T1000 (cell line): ENCODE results near the gene PHLPP1.
"Not testable (repeated sequence)": the region's sequence is repeated elsewhere in the genome, so short reads cannot be mapped to it uniquely, and the experiment has no call there.

ENCODE experiments used
- DNase-seq: peaks from one replicate; lab custom pipeline; 2025; ENCODE audit warnings: mixed read lengths; lab: John Stamatoyannopoulos, UW

Gene PHLPP1

DNA sequence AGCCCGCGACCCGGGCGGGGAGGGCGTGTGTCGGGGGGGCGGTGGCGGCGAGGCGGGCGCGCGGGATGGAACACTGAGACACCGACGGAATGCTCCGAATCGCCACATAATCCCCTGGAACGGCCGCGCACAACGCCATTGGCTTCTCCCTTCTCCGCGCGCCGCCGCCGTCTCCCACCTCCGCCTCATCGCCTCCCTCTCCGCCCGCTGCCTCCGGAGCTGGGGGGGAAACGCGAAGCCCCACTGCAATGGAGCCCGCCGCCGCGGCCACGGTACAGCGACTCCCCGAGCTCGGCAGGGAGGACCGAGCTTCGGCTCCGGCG is at the start of gene PHLPP1:
Gene PHLPP1 (plus strand): TSS at position 106 of the 323 bp plus-strand sequence. CDS start 143 bp downstream, at position 249.
- DNase-seq = no peak

DNA sequence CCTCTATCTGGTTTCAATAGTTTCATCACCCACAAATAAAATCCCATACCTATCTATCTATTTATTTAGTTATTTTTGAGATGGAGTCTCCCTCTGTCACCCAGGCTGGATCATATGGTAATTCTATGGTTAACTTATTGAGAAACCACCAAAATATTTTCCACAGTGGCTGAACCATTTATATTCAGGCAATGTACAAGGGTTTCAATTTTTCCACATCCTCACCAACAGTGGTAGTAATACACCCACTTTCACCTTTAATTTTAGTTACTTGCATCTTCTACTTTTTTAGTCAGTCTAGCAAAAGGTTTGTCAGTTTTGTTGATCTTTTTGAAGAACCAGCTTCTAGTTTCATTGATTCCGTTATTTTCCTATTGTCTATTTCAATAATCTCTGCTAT is 46.1 kb upstream of the PHLPP1 start:
- no peak for DNase-seq

DNA sequence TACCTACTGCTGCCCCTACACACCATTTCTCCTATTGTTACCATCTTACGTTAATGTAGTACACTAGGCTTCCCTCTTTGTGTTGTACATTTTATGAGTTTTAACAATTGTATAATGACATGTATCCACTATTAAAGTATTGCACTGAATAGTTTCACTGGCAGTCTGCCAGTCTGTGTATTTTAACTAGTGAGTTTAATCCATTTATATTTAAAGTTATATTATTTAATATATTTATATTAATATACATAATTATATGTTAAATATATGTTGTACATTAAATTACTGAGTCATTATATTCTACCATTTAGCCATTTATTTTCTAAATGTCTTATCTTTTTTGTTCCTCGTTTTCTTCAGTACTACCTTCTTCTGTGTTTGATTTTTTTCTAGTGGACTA is 44.8 kb upstream of the PHLPP1 start:
- DNase-seq = no peak

DNA sequence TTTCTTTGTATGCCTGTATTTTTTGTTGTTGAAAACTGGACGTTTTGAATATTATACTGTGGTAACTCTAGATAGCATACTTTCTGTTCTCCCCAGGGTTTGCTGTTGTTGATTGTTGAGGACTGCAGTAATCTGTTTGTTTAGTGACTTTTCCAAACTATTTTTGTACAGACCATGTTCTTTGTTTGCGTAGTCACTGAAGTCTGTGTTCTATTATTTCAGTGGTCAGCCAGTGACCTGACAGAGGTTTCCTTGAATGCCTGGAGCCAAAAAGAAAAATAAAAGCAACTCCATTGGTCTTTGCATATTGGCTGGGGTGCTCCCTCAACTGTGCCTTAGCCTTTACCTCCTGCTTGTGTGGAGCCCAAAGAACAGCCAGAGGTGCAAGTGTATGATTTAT is 42.7 kb upstream of the PHLPP1 start:
- DNase-seq = no peak

DNA sequence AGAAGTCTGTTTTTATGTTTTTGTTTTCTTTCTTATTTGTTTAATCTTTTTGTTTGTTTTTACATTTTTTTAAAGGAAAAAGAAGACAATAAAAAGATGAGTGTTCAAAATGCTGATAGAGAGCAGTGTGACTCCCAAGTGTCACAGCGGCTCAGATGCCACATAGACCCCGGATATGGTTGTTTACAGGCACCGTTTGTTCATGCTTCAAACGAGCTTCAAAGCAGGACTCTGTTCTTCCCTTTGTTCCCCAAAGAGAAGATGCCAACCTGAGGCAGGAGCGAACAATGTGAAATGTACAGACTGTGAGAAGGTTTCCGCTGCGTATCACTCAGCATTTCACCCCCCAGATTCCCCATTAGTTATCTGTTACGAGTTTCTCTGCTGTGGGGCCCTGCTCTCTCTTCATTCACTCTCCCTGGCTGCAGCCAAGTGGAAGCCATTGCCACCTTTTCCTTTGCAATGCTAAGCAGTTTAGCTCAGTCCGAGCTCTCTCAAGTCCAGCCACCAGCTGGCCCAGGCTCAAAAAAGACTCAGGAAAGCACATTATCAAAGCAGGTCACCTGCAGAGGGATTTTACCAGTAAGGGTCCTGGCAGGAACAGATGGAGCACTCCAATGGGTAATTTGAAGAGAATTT is 36.4 kb upstream of the PHLPP1 start:
- DNase-seq = no peak

DNA sequence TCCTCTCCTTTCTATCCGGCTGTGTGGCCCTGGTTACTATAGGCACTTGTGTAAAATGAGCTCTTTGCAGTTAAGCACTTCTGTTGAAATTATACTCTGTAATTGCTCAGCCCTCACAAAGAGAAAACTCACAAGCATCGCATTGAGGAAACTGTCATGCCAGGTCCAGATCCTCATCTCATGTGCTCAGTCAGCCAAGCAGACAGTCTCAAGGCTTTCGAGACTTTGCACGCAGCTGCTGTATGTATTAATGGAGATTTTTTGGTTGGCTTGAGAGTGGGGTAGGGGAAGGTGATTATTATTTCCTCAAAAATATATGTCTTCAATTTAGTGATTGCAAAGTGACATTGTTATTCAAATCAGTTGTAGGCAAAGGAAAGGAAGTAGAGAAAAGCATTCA is 33.0 kb upstream of the PHLPP1 start:
- DNase-seq = no peak

DNA sequence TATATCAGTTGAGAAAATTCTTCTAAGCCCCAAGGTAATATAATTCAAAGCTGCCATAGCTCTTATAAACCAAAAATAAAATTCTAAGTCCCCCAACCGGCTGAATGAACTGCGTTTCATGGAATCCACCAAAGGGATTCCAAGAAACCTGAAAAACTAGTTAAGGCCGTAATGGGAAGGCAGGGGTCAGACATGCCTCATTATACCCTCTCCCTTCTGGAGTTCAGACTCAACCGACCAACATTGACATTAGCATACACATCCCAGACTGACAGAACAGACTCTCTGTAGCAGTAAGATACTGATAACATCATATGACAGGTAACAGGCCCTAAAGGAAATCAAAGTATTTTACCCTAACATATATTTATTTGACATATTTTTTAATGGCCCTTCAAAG is 31.4 kb upstream of the PHLPP1 start:
- no peak for DNase-seq

DNA sequence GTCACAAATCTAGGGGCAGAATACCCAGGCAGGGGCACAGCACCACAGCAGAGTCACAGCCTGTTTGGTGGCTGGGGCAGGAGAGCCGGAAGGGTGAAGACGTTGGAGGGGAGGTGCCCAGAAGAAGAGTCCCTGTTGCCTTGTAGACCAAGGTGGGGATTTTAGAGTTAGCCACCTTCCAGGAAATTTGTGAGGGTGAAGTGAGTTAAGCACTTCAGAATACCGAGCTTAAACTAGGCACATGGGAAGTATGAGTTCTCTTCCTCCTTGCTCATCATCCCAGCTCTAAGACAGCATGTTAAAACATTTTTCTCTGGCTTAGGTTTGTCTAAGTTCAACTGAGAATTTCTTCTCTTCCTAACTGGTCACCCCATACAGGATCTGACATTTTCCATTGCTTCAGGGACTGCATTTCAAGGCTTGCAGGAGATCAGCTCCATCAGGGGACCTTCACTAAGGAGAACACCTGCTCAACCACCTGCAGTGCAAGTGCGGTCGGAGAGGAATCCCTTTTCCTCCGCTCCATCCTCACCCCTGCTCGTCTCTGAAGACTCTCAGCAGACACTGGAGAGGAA is 26.5 kb upstream of the PHLPP1 start:
- no peak for DNase-seq

DNA sequence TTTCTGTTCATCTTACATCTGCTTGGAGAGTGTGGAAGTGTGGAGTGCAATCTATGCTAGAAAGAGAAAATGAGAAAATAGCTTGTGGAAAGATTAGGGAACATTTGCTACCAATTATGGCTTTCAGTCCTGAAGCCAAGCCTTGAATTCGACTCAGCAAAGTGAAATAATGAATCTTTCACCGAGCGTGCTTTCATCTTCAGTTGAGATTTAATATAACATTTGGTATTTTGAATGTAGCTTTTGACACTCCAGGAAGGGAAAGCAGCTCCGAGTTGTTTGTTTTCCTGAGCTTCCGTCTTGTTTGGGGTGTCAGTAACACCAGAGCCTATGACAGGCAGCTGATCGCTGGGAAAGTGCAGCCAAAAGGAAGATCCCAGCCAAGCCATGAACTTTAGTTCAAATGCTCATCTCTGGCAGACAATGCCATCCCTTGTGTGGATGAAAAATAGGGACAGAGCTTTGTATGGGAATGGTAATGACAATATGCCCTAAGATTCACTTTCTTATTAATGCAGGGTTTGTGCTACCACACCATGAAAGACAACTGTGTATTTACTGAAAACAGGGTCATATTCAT is 25.0 kb upstream of the PHLPP1 start:
- no peak for DNase-seq

DNA sequence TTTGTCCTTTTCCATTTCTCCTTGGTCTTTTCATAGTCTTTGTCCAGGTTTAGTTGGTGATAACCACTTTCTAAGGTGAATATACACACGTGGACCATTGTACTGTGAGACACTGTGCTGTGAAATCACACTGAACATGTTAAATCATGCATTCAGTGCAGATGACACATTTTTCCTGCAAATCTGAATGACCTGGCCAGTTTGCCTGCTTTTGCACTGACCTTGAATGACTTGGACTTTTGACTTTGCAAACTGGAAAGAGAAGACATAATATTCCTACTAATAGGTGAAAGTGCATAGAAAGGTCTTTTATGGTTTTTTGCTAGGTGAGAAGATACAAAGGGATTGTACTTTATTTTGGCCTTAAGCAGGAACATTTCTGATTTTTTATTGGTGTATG is 21.7 kb upstream of the PHLPP1 start:
- no peak for DNase-seq

DNA sequence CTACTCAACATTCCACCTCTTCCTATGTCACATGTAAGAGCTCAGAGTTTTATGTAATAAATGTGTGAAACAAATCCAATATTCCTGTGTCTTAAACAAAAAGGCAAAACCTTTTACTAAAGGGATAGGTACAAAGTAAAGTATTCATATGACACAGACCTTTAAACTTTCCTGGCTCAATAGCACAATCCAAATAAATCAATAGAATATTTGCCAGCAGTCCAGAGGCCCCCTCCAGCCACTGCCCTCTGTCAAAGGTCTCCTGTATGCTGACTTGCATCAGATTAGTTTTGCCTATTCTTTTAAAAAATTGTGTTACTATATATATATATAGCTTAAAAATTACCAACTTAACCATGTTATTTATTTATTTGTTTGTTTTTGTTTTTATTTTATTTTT is 17.7 kb upstream of the PHLPP1 start:
- no peak for DNase-seq

DNA sequence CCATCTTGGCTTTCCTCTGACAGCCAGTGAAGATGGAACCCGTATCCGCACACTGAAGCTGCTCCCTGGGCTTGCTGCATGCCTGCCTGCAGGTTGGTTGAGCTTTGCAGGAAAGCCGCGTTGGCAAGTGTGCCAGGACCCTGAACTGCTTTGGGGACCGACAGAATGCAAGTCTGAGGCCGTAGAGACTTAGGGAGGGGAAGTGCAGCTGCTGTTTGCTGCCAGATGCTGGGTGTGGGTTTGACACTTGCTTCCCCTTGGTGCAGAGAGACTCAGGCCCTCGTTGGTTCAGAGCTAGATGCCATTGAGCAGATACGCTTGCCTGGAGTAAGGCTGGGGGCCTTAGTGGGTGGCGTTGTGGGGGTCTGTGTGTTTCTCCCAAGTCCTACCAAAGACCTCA is 13.1 kb upstream of the PHLPP1 start:
- DNase-seq = no peak

DNA sequence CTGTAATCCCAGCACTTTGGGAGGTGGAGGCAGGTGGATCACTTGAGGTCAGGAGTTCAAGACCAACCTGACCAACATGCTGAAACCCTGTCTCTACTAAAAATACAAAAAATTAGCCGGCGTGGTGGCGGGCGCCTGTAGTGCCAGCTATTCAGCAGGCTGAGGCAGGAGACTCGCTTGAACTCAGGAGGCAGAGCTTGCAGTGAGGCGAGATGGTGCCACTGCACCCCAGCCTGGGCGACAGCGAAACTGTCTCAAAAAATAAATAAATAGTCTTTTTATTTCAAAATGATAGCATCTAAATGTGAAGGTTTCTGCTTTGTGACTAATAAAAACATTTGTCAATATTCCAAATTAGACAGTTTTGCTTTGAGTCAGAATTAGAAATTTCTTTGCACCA is 8.5 kb upstream of the PHLPP1 start:
- DNase-seq = not testable (repeated sequence)

DNA sequence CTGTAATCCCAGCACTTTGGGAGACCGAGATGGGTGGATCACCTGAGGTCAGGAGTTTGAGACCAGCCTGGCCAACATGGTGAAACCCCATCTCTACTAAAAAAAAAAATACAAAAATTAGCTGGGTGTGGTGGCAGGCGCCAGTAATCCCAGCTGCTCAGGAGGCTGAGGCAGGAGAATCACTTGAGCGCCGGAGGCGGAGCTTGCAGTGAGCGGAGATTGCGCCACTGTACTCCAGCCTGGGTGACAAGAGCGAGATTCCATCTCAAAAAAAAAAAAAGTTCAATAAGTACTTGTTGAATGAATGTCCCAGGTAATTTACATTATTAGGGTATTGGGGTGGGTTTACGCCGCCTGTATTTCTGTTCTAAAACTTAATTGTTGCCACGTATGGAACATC is 5.4 kb upstream of the PHLPP1 start:
- DNase-seq = not testable (repeated sequence)

DNA sequence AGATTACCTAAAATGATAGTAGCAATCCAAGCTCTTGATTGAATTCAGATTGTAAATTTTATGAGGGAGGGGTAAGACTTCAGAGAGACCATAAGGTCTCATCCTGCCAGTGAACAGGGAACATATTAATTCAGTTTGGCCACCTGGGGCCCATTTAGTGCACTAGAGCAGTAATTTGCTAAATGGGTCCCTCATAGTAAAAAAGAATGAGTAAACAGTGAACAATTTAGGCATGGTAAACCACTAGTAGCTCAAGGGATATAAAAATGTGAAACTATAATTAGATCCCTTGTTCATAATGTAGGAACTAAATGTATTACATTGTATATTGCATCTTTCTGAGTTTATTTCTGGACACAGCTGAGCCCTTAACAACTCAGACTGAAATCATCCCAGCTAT is 4.9 kb upstream of the PHLPP1 start:
- DNase-seq = no peak

DNA sequence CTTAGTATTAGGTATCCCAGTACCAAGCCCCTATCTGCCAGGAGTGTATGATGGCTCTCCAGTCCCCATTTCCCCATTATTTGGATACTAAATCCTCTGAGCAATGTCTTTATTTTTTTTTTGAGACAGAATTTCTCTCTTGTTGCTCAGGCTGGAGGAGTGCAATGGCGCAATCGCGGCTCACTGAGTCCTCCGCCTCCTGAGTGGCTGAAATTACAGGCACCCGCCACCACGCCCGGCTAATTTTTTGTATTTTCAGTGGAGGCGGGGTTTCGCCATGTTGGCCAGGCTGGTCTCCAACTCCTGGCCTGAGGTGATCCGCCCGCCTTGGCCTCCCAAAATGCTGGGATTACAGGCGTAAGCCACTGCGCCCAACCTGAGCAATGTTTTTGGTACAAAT is 3.6 kb upstream of the PHLPP1 start:
- DNase-seq = no peak

DNA sequence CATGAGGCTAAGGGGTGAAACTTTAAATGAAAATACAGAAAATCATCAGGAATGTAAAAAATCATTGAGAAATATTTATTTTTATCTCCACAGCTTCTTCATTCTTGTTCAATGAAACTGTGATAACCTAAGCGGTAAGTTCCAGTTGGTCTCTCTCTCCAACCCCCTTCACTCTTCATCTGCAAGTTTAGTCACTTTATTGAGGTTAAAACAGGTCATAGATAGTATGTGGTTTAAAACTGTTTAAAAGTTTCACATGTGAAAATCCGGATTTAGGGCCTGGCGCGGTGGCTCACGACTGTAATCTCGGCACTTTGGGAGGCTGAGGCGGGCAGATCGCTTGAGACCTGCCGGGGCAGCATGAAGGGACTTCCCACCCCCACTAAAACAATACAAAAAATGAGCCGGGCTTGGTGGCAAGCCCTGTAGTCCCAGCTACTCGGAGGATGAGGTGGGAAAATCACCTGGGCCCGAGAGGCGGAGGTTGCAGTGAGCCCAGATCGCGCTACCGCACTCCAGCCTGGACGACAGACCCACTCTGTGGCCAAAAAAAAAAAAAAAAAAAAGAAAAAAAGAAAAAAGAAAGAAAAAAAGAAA is 1.6 kb upstream of the PHLPP1 start:
- DNase-seq = no peak

DNA sequence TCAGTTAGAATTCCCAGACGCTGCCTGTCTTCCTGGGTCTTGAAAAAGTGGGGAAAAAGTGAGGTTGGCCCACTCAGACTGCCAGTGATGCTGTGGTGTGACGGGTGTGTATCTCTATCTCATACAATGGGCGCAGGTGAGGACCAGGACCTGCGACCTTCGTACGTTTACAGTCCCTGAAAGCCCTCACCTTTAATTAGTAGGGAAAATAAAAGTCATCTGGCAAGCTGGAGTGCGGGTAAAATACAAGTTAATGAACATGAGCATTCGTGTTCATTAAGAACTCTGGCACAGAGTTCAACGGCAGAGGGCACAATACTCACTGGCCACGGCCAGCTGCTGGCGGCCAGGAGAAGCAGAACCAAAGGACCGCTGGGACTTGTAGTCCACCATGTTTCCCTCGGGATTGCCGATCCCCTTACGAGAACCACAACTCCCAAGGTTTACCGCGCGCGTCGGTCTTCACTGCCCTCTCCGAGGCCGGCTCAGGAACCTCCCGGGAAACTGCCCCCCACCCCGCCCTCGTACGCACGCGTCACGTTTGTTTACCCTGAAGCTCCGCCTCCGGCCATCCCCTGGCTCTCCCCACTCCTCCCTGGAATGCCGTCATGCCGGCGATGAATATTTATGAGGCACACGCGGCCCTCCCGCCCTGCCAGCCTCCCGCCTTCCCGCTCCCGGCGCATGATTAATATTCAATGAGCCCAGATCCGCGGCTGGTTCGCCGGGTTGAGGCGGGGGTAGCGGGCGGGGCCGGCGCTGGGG is 488 bp upstream of the PHLPP1 start:
- peak; percentile 94 for DNase-seq

DNA sequence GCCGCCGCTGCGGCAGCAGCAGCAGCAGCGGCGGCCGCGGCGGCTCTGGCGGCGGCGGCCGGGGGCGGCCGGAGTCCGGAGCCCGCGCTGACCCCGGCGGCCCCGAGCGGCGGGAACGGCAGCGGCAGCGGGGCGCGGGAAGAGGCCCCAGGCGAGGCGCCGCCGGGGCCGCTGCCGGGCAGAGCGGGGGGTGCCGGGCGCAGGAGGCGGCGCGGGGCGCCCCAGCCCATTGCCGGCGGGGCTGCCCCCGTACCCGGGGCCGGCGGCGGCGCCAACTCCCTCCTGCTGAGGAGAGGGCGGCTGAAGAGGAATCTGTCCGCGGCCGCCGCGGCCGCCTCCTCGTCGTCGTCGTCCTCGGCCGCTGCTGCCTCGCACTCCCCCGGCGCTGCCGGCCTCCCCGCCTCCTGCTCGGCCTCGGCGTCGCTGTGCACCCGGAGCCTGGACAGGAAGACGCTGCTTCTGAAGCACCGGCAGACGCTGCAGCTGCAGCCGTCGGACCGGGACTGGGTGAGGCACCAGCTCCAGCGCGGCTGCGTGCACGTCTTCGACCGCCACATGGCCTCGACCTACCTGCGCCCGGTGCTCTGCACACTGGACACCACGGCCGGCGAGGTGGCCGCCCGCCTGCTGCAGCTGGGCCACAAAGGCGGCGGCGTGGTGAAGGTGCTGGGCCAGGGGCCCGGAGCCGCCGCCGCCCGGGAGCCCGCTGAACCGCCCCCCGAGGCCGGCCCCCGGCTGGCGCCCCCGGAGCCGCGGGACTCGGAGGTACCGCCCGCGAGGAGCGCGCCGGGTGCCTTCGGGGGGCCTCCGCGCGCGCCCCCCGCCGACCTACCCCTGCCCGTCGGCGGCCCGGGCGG is 646 bp downstream of the PHLPP1 start:
- peak; percentile 10 for DNase-seq

DNA sequence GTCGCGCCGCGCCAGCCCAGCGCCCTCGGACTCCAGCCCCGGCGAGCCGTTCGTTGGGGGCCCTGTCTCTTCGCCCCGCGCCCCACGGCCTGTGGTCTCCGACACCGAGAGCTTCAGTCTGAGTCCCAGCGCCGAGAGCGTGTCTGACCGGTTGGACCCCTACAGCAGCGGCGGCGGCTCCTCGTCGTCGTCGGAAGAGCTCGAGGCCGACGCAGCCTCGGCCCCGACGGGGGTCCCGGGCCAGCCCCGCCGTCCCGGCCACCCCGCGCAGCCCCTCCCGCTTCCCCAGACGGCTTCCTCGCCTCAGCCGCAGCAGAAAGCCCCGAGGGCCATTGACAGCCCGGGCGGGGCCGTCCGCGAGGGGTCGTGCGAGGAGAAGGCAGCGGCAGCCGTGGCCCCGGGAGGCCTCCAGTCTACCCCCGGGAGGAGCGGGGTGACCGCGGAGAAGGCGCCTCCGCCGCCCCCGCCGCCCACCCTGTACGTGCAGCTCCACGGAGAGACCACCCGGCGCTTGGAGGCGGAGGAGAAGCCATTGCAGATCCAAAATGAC is 1.4 kb downstream of the PHLPP1 start:
- peak; percentile 14 for DNase-seq

DNA sequence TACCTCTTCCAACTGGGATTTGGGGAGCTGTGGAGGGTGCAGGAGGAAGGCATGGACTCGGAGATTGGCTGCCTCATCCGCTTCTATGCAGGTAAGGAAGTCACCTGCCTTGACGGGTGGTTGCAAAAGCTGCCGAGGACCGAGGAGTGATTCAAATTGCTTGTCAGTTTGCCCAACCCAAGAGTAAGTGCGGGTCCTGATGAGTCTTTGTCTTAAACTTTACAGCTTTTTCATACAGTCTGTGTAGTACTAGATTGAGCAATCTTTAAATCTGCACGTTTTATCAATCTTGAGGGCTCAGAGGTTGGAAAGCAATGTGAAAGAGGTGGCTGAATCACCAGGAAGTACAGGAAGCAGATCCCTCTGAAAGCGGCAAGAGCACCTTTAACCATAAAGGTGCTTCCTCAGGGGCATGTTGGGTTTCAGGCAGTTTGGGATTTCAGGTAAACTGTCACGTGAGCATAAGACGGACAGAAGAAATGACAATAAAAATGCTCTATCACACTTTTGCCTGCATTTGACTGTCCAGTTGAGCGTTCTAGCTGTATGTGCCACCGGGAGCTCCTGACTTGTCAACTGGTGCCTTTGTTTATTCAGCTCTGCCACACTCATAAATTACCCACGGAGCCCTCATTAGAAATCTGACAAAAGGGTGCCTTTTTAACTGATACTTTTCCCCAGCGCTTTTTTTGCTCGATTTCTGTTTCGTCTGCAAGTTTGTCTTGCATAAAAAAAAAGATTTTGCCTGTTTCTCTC is 2.0 kb downstream of the PHLPP1 start:
- DNase-seq = no peak
